WTC11 (cell line): ENCODE data around the gene PDE3B. TPM values are rescaled to one million over a fixed set of nuclear protein-coding genes. Genes with fewer than 3 reads are reported as not detected.

Experiments
- ATAC-seq: fragments of 200-7000 bp; cut with Tn5 transposase; 2 replicates; pipeline ENCODE4 v1.10.0; 2021; ENCODE audit warnings: mild to moderate bottlenecking, moderate library complexity
- CTCF ChIA-PET: fragments of 300-600 bp; sonication (Branson Sonifier 250); formaldehyde crosslinking; loops from one replicate; lab custom pipeline; 2021; ENCODE audit warnings: antibody characterized with exemption; lab: Charles Lee
- POLR2A ChIA-PET: fragments of 350-600 bp; sonication (Branson Sonifier 250); formaldehyde crosslinking; loops from one replicate; lab custom pipeline; 2021; ENCODE audit warnings: antibody characterized with exemption; lab: Charles Lee
- DNase-seq: peaks from one replicate; pipeline ENCODE4 v3.0.0; 2021; ENCODE audit warnings: low spot score
- H3K27ac Mint-ChIP-seq: 2 replicates; pipeline ENCODE4 v1.8.0; 2021; ENCODE audit warnings: mixed read lengths
- H3K27me3 Mint-ChIP-seq: 2 replicates; pipeline ENCODE4 v1.8.0; 2021; ENCODE audit warnings: low read depth, mild to moderate bottlenecking, moderate library complexity, mixed read lengths
- H3K36me3 Mint-ChIP-seq: 2 replicates; pipeline ENCODE4 v1.8.0; 2021; ENCODE audit warnings: mixed read lengths
- H3K4me1 Mint-ChIP-seq: 2 replicates; pipeline ENCODE4 v1.8.0; 2022; ENCODE audit warnings: mixed read lengths
- H3K4me3 Mint-ChIP-seq: 2 replicates; pipeline ENCODE4 v1.8.0; 2021; ENCODE audit warnings: mild to moderate bottlenecking, moderate library complexity, mixed read lengths
- H3K9me3 Mint-ChIP-seq: 2 replicates; pipeline ENCODE4 v1.8.0; 2021; ENCODE audit warnings: mixed read lengths
- CREB1 ChIP-seq: sonication (generic); formaldehyde crosslinking; IDR thresholded peaks from 2 replicates; pipeline ENCODE4 v1.8.0; 2023; ENCODE audit warnings: mild to moderate bottlenecking, missing genetic modification reagents
- ESRRA ChIP-seq: sonication (generic); formaldehyde crosslinking; IDR thresholded peaks from 2 replicates; pipeline ENCODE4 v1.8.1; 2022; ENCODE audit warnings: mild to moderate bottlenecking, missing genetic modification reagents, borderline replicate concordance
- NFE2L1 ChIP-seq: sonication (generic); formaldehyde crosslinking; IDR thresholded peaks from 2 replicates; pipeline ENCODE4 v1.8.1; 2023; ENCODE audit warnings: missing genetic modification reagents
- NR1H2 ChIP-seq: sonication (generic); formaldehyde crosslinking; IDR thresholded peaks from 2 replicates; pipeline ENCODE4 v1.9.0; 2021; ENCODE audit warnings: mild to moderate bottlenecking, moderate library complexity, missing genetic modification reagents
- NR2C2 ChIP-seq: sonication (generic); formaldehyde crosslinking; IDR thresholded peaks from 2 replicates; pipeline ENCODE4 v1.8.0; 2022; ENCODE audit warnings: mild to moderate bottlenecking, missing genetic modification reagents
- SMAD4 ChIP-seq: sonication (generic); formaldehyde crosslinking; IDR thresholded peaks from 2 replicates; pipeline ENCODE4 v1.8.0; 2022; ENCODE audit warnings: mild to moderate bottlenecking, missing genetic modification reagents
- ZMAT4 ChIP-seq: fragments of 250-450 bp; sonication (Bioruptor Pico); IDR thresholded peaks from 2 replicates; pipeline ENCODE4 v1.9.0; 2021; ENCODE audit warnings: mild to moderate bottlenecking
- ZNF121 ChIP-seq: sonication (generic); formaldehyde crosslinking; IDR thresholded peaks from 2 replicates; pipeline ENCODE4 v1.8.0; 2023; ENCODE audit warnings: missing genetic modification reagents
- ZNF138 ChIP-seq: sonication (generic); formaldehyde crosslinking; conservative IDR thresholded peaks from 2 replicates; pipeline ENCODE4 v1.8.1; 2022; ENCODE audit warnings: mild to moderate bottlenecking, moderate library complexity, missing genetic modification reagents
- ZNF423 ChIP-seq: fragments of 250-450 bp; sonication (Bioruptor Pico); IDR thresholded peaks from 2 replicates; pipeline ENCODE4 v2.1.2; 2022; ENCODE audit warnings: mild to moderate bottlenecking, moderate library complexity
- ZNF512 ChIP-seq: sonication (generic); formaldehyde crosslinking; IDR thresholded peaks from 2 replicates; pipeline ENCODE4 v1.8.1; 2022; ENCODE audit warnings: missing genetic modification reagents, borderline replicate concordance
- ZNF671 ChIP-seq: fragments of 250-450 bp; sonication (Bioruptor Pico); IDR thresholded peaks from 2 replicates; pipeline ENCODE4 v1.8.0; 2021; ENCODE audit warnings: mild to moderate bottlenecking
- total RNA-seq: library from RNA; stranded (reverse); gene quantifications from 3 replicates; pipeline ENCODE4 v1.2.3, GENCODE V29; 2021
- TF ChIP-seq, protein P1 (sequence below): sonication (generic); formaldehyde crosslinking; IDR thresholded peaks from 2 replicates; pipeline ENCODE4 v1.8.0; 2023; ENCODE audit warnings: mild to moderate bottlenecking, missing genetic modification reagents
- TF ChIP-seq, protein P2 (sequence below): fragments of 250-450 bp; sonication (Bioruptor Pico); IDR thresholded peaks from 2 replicates; pipeline ENCODE4 v1.9.0; 2021; ENCODE audit warnings: mild to moderate bottlenecking
- TF ChIP-seq, protein P3 (sequence below): sonication (generic); formaldehyde crosslinking; IDR thresholded peaks from 2 replicates; pipeline ENCODE4 v1.8.0; 2023; ENCODE audit warnings: missing genetic modification reagents, mild to moderate bottlenecking, borderline replicate concordance
- TF ChIP-seq, protein P4 (sequence below): fragments of 200-600 bp; IDR thresholded peaks from 2 replicates; pipeline ENCODE4 v1.8.0; 2022; ENCODE audit warnings: antibody characterized with exemption

The PDE3B gene
- total RNA-seq, 1 experiment from 2014 or later: 9.6 TPM

GRCh38 chr11:14722496-14722895 lies 78.9 kb downstream of the PDE3B start:
- Mint-ChIP-seq H3K4me3 (no peak overlapping the region), H3K4me1 (peaks cover 22% of the 10 kb centered on the region), H3K27ac (no peak overlapping the region), H3K36me3 (no peaks in the 10 kb centered on the region), H3K9me3 (peaks cover 3% of the 10 kb centered on the region; the same call in 1 of the 2 replicates)
- DNase-seq (no peak), ATAC-seq (no peak)
- ChIA-PET POLR2A (no interaction called here), CTCF (no interaction called here)
- TF ChIP-seq, protein P1, sequence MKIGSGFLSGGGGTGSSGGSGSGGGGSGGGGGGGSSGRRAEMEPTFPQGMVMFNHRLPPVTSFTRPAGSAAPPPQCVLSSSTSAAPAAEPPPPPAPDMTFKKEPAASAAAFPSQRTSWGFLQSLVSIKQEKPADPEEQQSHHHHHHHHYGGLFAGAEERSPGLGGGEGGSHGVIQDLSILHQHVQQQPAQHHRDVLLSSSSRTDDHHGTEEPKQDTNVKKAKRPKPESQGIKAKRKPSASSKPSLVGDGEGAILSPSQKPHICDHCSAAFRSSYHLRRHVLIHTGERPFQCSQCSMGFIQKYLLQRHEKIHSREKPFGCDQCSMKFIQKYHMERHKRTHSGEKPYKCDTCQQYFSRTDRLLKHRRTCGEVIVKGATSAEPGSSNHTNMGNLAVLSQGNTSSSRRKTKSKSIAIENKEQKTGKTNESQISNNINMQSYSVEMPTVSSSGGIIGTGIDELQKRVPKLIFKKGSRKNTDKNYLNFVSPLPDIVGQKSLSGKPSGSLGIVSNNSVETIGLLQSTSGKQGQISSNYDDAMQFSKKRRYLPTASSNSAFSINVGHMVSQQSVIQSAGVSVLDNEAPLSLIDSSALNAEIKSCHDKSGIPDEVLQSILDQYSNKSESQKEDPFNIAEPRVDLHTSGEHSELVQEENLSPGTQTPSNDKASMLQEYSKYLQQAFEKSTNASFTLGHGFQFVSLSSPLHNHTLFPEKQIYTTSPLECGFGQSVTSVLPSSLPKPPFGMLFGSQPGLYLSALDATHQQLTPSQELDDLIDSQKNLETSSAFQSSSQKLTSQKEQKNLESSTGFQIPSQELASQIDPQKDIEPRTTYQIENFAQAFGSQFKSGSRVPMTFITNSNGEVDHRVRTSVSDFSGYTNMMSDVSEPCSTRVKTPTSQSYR (CRISPR knock-in tag): no peak
- TF ChIP-seq, protein P2, sequence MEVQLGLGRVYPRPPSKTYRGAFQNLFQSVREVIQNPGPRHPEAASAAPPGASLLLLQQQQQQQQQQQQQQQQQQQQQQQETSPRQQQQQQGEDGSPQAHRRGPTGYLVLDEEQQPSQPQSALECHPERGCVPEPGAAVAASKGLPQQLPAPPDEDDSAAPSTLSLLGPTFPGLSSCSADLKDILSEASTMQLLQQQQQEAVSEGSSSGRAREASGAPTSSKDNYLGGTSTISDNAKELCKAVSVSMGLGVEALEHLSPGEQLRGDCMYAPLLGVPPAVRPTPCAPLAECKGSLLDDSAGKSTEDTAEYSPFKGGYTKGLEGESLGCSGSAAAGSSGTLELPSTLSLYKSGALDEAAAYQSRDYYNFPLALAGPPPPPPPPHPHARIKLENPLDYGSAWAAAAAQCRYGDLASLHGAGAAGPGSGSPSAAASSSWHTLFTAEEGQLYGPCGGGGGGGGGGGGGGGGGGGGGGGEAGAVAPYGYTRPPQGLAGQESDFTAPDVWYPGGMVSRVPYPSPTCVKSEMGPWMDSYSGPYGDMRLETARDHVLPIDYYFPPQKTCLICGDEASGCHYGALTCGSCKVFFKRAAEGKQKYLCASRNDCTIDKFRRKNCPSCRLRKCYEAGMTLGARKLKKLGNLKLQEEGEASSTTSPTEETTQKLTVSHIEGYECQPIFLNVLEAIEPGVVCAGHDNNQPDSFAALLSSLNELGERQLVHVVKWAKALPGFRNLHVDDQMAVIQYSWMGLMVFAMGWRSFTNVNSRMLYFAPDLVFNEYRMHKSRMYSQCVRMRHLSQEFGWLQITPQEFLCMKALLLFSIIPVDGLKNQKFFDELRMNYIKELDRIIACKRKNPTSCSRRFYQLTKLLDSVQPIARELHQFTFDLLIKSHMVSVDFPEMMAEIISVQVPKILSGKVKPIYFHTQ (CRISPR knock-in tag): no peak
- no peak for TF ChIP-seq ZNF138 (CRISPR knock-in tag)
- TF ChIP-seq CREB1: no peak
- no peak for TF ChIP-seq NFE2L1 (CRISPR knock-in tag)
- TF ChIP-seq ESRRA (CRISPR knock-in tag): no peak
- no peak for TF ChIP-seq NR2C2 (CRISPR knock-in tag)
- TF ChIP-seq, protein P3, sequence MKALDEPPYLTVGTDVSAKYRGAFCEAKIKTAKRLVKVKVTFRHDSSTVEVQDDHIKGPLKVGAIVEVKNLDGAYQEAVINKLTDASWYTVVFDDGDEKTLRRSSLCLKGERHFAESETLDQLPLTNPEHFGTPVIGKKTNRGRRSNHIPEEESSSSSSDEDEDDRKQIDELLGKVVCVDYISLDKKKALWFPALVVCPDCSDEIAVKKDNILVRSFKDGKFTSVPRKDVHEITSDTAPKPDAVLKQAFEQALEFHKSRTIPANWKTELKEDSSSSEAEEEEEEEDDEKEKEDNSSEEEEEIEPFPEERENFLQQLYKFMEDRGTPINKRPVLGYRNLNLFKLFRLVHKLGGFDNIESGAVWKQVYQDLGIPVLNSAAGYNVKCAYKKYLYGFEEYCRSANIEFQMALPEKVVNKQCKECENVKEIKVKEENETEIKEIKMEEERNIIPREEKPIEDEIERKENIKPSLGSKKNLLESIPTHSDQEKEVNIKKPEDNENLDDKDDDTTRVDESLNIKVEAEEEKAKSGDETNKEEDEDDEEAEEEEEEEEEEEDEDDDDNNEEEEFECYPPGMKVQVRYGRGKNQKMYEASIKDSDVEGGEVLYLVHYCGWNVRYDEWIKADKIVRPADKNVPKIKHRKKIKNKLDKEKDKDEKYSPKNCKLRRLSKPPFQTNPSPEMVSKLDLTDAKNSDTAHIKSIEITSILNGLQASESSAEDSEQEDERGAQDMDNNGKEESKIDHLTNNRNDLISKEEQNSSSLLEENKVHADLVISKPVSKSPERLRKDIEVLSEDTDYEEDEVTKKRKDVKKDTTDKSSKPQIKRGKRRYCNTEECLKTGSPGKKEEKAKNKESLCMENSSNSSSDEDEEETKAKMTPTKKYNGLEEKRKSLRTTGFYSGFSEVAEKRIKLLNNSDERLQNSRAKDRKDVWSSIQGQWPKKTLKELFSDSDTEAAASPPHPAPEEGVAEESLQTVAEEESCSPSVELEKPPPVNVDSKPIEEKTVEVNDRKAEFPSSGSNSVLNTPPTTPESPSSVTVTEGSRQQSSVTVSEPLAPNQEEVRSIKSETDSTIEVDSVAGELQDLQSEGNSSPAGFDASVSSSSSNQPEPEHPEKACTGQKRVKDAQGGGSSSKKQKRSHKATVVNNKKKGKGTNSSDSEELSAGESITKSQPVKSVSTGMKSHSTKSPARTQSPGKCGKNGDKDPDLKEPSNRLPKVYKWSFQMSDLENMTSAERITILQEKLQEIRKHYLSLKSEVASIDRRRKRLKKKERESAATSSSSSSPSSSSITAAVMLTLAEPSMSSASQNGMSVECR (CRISPR knock-in tag): no peak
- TF ChIP-seq ZNF121 (CRISPR knock-in tag): no peak
- TF ChIP-seq, protein P4, sequence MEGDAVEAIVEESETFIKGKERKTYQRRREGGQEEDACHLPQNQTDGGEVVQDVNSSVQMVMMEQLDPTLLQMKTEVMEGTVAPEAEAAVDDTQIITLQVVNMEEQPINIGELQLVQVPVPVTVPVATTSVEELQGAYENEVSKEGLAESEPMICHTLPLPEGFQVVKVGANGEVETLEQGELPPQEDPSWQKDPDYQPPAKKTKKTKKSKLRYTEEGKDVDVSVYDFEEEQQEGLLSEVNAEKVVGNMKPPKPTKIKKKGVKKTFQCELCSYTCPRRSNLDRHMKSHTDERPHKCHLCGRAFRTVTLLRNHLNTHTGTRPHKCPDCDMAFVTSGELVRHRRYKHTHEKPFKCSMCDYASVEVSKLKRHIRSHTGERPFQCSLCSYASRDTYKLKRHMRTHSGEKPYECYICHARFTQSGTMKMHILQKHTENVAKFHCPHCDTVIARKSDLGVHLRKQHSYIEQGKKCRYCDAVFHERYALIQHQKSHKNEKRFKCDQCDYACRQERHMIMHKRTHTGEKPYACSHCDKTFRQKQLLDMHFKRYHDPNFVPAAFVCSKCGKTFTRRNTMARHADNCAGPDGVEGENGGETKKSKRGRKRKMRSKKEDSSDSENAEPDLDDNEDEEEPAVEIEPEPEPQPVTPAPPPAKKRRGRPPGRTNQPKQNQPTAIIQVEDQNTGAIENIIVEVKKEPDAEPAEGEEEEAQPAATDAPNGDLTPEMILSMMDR: no peak
- TF ChIP-seq ZMAT4 (CRISPR knock-in tag): no peak
- TF ChIP-seq ZNF671 (CRISPR knock-in tag): no peak
- TF ChIP-seq, all 79 proteins: peak for 0
- no peaks in the 10 kb centered on the region for H3K27me3 Mint-ChIP-seq

- DNase-seq (no peak), ATAC-seq (no peak)
- TF ChIP-seq ZNF512 (CRISPR knock-in tag) (peak; percentile 87; the same call in 1 of the 2 replicates), NR1H2 (no peak), SMAD4 (CRISPR knock-in tag) (no peak), ZNF423 (no peak)
- Mint-ChIP-seq H3K4me3 (no peak overlapping the region), H3K4me1 (peaks cover 28% of the 10 kb centered on the region), H3K36me3 (no peaks in the 10 kb centered on the region), H3K27me3 (no peaks in the 10 kb centered on the region), H3K9me3 (peaks cover 3% of the 10 kb centered on the region; the same call in 1 of the 2 replicates), H3K27ac (no peak overlapping the region)
- ChIA-PET CTCF (no interaction called here), POLR2A (no interaction called here)
Measured at GRCh38 chr11:14725150-14725549, 81.5 kb downstream of the PDE3B start.
